T-helper 1 cell treated with Interleukin-12 subunit alpha and Interleukin-12 subunit beta and Interleukin-4 antibody, amounts not matched to agents 30 μg/mL and 1 μg/mL, for 36 hours (primary cell): ENCODE measurements around the gene ZNF629.
A peak's percentile ranks its signal among the peaks of the same experiment; 100 is the strongest.

Experiments
- H3K27ac Mint-ChIP-seq: one replicate; pipeline ENCODE4 v1.8.0; 2021; ENCODE audit warnings: mild to moderate bottlenecking, mixed read lengths
- H3K27me3 Mint-ChIP-seq: one replicate; pipeline ENCODE4 v1.8.0; 2021; ENCODE audit warnings: low read depth, mixed read lengths
- H3K36me3 Mint-ChIP-seq: one replicate; pipeline ENCODE4 v1.8.0; 2021; ENCODE audit warnings: low read depth, mixed read lengths
- H3K4me1 Mint-ChIP-seq: one replicate; pipeline ENCODE4 v1.8.0; 2021; ENCODE audit warnings: low read depth, mixed read lengths
- H3K4me3 Mint-ChIP-seq: one replicate; pipeline ENCODE4 v1.8.0; 2021; ENCODE audit warnings: mild to moderate bottlenecking, moderate library complexity, mixed read lengths
- H3K9me3 Mint-ChIP-seq: one replicate; pipeline ENCODE4 v1.8.0; 2021; ENCODE audit warnings: mixed read lengths

Gene ZNF629

DNA sequence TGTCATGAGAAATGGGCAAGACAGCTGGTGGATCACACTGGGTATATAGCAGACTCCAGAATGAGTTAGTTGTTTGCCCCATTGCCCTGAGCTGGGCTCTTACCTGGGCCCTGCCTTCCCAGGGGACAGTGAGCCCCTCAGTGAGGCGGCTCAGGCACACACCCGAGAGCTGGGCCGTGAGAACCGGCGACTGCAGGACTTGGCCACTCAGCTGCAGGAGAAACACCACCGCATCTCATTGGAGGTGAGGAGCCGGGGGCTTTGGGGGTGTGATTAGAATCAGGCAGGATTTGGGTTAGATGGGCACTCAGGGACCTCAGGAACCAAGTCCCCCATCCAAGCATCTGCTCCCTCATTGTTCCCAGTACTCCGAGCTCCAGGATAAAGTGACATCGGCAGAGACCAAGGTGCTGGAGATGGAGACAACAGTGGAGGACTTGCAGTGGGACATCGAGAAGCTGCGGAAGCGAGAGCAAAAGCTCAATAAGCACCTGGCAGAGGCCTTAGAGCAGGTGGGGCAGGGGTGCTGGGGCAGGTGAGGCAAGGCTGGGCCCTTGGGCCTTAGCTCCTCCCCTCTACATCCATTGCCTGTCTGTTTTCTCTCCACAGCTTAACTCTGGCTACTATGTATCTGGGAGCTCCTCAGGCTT is 22.1 kb downstream of the ZNF629 start:
- Mint-ChIP-seq H3K4me1 (peaks cover 22% of the 10 kb centered on the region), H3K27ac (no peak overlapping the region), H3K27me3 (no peaks in the 10 kb centered on the region), H3K9me3 (no peaks in the 10 kb centered on the region), H3K4me3 (no peak overlapping the region), H3K36me3 (peaks cover 32% of the 10 kb centered on the region)

DNA sequence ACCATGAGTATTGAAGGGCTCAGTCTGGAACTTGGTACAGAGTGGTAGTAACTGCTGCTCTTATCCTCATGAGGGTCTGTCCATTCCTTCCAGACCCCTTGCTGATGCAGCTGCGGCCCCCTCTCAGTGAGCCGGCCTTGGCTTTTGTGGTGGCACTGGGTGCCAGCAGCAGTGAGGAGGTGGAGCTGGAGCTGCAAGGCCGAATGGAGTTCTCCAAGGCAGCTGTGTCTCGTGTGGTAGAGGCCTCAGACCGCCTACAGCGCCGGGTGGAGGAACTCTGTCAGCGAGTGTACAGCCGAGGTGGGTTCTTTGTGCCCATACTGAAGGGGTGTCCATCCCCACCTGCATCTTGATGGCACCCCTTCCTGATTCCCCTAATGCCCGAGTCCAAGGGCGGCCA is 22.9 kb downstream of the ZNF629 start:
- Mint-ChIP-seq H3K27ac (no peak overlapping the region), H3K9me3 (no peaks in the 10 kb centered on the region), H3K36me3 (peaks cover 32% of the 10 kb centered on the region), H3K4me3 (peak overlapping the region; percentile 38), H3K4me1 (peaks cover 22% of the 10 kb centered on the region), H3K27me3 (no peaks in the 10 kb centered on the region)

DNA sequence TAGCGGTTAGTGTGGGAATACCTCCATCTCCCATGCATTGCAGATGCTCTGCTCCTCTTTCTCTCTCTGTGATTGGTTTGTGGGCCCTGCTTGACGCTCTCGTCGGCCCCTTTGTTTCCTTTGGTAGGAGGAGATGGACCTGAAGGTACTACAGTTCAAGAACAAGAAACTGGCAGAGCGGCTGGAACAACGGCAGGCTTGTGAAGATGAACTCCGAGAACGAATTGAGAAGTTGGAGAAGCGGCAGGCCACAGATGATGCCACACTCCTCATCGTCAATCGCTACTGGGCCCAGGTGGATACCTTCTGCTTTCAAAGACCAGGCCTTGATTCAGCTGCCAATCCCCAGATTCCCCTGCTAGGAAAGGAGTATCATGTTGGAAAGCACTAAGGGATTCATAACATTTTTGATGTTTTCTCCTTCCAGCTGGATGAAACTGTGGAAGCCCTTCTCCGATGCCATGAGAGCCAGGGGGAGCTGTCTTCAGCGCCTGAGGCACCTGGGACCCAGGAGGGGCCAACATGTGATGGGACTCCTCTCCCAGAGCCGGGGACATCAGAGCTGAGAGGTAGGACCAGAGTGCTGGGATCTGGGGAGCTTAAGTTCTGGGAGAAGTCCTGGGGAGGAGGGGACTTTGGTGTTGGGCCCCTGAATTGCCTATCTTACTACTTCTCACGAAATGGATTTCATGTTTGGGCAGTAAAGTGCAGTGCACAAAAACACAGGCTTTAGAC is 23.8 kb downstream of the ZNF629 start:
- Mint-ChIP-seq H3K27ac (peak overlapping the region; percentile 83), H3K4me3 (peak overlapping the region; percentile 86), H3K9me3 (no peaks in the 10 kb centered on the region), H3K27me3 (no peaks in the 10 kb centered on the region), H3K4me1 (peaks cover 22% of the 10 kb centered on the region), H3K36me3 (peaks cover 26% of the 10 kb centered on the region)

DNA sequence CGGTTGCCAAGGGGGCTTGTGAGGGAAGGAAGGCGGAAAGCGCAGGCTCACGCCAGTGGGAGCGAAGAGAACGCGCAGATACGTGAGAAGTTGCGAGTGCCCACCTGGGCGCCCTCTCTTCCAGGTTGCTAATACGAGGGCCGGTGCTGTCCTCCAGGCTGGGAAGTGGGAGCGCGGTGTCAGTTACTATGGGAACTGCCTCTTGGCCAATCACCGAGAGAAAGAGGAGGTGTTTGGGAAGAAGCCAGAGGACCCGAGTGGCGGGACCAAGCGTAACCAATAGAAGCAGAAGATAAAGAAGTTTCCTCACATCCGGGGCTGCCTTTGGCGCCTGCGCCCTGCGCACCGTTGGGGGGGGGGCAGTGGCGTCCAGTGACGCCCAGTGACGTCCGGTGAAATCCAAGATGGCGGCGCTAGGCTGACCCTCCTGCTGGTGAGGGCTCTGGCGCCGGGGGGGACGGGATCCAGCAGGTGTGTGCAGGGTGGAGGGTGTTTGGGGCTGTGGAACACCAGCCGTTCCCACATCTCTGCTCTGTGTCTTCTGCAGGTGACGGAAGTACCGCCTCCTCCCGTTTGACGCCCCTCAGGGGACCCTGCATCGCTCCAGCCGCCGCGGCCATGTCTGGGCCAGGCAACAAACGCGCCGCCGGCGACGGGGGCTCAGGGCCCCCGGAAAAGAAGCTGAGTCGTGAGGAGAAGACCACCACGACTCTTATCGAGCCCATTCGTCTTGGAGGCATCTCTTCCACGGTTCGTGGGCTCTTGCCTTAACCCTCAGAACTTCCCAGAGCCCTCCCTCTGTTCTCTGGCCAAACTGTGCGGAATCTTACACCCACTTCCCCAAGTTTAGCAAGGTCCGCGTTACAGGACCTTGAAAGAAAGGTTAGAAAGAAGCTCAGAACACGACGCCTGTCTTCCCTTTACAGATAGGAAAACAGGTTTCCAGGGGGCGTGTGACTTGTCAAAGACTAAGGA is 24.8 kb downstream of the ZNF629 start, which contains the start of the genes CFAP119 and RNF40:
TSS of gene CFAP119 (minus strand) at position 135 of the 975 bp plus-strand sequence. CDS start 314 bp downstream, outside the sequence.
TSS of gene RNF40 (plus strand) at position 395 of the 975 bp plus-strand sequence. CDS start at position 619, 224 bp downstream.
- Mint-ChIP-seq H3K27me3 (no peaks in the 10 kb centered on the region), H3K36me3 (peaks cover 23% of the 10 kb centered on the region), H3K4me3 (peak within 1 kb of the TSS; percentile 86), H3K4me1 (peaks cover 22% of the 10 kb centered on the region), H3K9me3 (no peaks in the 10 kb centered on the region), H3K27ac (peak within 1 kb of the TSS; percentile 83)

DNA sequence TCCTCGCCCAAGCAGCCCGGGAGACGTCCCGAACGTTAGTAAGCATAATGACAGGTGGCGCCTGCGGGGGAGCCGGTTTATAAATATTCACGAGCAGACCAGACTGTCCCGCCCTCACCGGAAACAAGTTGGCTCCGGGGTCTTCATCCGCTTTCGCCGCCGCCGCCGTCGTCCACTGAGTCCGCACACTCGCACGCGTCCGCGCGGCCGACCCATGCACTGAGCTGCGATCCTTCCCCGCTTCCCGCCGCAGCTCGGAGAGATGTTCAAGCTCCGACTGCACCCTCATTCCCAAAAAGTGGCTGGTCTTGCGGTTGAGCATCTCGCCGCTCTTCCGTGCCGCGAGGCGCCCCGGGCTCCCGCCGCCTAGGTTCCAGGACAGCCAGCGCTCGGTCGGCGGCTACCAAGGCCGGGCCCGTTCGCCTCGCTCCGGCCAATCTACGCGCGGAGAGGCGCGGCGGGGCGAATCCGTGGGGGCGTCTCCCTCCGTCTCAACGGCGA is 25.5 kb downstream of the ZNF629 start:
- Mint-ChIP-seq H3K36me3 (peaks cover 17% of the 10 kb centered on the region), H3K4me1 (peaks cover 22% of the 10 kb centered on the region), H3K27ac (peak overlapping the region; percentile 83), H3K27me3 (no peaks in the 10 kb centered on the region), H3K9me3 (no peaks in the 10 kb centered on the region), H3K4me3 (peak overlapping the region; percentile 86)

DNA sequence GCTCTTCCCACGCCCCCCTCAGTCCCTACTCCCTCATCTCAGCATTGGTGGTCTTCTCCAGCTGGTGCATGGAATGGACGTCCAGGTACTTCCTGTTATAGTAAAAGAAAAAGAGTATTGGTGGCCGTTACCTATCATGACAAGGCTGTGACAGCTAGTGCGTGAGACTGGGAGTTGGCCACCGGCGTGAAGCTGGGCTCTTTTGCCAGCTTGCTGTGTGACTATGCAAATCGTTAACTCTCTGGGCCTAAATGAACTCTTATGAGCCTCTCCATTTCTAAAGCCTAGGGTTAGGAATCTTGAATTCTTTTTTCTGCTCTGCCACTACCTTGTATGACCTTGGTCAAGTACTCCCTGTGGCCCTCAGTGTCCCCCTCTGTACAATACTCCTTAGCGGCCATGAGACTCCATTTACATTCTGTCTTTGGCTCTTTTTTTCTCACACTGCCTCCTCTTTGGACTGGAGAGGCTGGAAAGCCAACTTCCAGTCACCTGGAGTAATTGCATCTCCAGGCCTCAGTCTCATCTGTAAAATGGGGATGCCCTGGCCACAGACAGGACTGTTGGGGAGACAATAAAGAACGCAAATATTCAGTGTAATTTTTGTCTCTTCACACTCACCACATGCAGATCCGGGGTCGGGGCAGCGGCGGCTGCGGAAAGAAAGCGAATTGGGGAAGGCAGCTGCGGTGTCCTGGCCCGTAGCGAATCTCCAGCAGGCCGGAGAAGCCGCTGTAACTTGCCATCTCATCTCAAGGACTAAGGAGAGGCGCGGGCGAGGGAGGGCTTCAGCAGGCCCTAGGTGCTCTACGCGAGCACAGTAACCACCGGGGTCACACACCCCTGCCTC is 26.2 kb downstream of the ZNF629 start:
- peak overlapping the region; percentile 86 for H3K4me3 Mint-ChIP-seq
- H3K9me3 Mint-ChIP-seq: no peaks in the 10 kb centered on the region
- peaks cover 22% of the 10 kb centered on the region for H3K4me1 Mint-ChIP-seq
- H3K27me3 Mint-ChIP-seq: no peaks in the 10 kb centered on the region
- H3K36me3 Mint-ChIP-seq: peaks cover 12% of the 10 kb centered on the region
- peak overlapping the region; percentile 77 for H3K27ac Mint-ChIP-seq

DNA sequence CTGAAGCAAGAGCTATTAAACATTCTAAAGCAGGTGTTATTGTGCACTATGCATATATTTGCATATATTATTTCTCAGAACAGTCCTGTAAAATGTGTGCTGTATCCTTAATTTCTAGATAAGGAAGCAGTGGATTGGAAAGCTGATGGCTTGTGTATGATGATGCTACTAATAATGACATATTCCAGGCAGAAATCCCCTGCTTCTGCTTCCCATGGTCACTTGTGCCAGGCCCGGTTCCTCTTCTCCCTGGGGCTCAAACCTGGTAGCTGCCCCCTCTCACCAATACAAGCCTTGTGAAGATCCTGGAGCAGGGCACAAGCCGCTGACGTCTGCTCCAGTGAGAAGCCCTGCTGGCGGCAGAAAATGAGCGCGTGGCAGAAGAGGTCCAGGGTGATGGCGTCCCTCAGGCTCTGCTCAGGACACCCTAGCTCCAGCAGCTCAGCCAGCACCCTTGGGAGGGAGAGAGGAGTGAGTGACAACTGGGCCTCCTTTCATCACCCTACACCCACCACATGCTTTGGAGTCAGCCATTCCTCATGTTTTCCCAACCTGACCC is 26.9 kb downstream of the ZNF629 start:
- Mint-ChIP-seq H3K36me3 (peaks cover 10% of the 10 kb centered on the region), H3K27ac (no peak overlapping the region), H3K4me1 (peaks cover 22% of the 10 kb centered on the region), H3K4me3 (peak overlapping the region; percentile 0), H3K9me3 (no peaks in the 10 kb centered on the region), H3K27me3 (no peaks in the 10 kb centered on the region)

DNA sequence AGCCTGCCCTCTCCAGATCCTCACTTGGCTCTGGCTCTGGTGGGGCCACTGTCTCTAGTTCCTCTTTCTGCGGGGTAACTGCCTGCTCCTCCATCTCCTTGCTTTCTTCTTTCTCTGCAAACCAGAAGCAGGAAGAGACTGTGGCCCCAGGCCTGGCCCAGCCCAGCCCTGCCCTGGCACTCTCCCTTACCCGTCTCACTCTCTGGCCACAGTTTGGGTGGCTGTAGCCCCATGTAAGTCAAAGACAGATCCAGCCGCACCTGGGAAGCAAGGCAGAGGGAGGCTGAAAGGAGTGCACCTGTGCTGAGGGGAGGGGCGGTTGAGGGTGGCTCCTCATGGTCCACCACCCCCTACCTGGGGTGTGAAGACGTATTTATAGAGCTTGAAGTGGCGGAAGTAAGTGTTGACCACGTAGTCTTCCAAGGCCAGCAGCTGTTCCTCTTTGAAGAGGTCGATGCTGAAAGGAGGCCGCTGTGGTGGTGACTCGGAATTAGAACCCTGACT is 28.0 kb downstream of the ZNF629 start:
- no peaks in the 10 kb centered on the region for H3K27me3 Mint-ChIP-seq
- peaks cover 22% of the 10 kb centered on the region for H3K4me1 Mint-ChIP-seq
- H3K9me3 Mint-ChIP-seq: no peaks in the 10 kb centered on the region
- peaks cover 7% of the 10 kb centered on the region for H3K36me3 Mint-ChIP-seq
- no peak overlapping the region for H3K27ac Mint-ChIP-seq
- no peak overlapping the region for H3K4me3 Mint-ChIP-seq

DNA sequence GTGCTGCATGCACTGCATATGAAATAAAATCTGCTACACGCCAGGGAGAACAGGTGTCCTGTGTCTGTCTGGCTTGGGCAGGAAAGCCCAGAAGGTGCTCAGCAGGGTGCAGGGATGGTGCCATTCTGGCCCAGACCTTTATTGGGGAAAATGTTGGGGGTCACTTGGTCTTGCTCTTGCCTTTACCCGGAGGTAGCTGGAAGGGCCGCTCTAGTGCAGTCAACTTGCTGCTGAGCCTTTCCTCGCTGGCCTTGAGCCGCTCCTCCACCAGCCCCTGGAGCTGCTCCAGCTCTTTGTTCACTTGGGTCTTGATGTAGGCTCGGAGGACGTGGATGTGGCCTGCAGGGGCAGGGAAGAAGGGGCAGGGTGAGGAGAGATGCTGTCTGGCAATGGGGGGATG is 29.7 kb downstream of the ZNF629 start:
- Mint-ChIP-seq H3K36me3 (peaks cover 8% of the 10 kb centered on the region), H3K27me3 (no peaks in the 10 kb centered on the region), H3K9me3 (no peaks in the 10 kb centered on the region), H3K4me3 (no peak overlapping the region), H3K27ac (no peak overlapping the region), H3K4me1 (peaks cover 8% of the 10 kb centered on the region)

DNA sequence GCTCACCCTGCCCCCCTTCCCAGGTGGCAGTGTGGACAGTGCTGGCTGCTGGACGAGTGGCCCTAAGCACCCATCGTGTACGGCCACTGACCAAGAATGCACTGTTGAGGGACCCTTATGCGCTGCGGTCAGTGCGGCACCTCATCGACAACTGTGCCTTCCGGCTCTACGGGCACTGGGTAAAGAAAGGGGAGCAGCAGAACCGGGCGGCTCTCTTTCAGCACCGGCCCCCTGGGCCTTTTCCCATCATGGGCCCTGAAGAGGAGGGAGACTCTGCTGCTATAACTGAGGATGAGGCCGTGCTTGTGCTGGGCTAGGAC is 30.3 kb downstream of the ZNF629 start:
- Mint-ChIP-seq H3K9me3 (no peaks in the 10 kb centered on the region), H3K27me3 (no peaks in the 10 kb centered on the region), H3K4me1 (peaks cover 8% of the 10 kb centered on the region), H3K4me3 (no peak overlapping the region), H3K36me3 (peaks cover 8% of the 10 kb centered on the region), H3K27ac (peak overlapping the region; percentile 67)

DNA sequence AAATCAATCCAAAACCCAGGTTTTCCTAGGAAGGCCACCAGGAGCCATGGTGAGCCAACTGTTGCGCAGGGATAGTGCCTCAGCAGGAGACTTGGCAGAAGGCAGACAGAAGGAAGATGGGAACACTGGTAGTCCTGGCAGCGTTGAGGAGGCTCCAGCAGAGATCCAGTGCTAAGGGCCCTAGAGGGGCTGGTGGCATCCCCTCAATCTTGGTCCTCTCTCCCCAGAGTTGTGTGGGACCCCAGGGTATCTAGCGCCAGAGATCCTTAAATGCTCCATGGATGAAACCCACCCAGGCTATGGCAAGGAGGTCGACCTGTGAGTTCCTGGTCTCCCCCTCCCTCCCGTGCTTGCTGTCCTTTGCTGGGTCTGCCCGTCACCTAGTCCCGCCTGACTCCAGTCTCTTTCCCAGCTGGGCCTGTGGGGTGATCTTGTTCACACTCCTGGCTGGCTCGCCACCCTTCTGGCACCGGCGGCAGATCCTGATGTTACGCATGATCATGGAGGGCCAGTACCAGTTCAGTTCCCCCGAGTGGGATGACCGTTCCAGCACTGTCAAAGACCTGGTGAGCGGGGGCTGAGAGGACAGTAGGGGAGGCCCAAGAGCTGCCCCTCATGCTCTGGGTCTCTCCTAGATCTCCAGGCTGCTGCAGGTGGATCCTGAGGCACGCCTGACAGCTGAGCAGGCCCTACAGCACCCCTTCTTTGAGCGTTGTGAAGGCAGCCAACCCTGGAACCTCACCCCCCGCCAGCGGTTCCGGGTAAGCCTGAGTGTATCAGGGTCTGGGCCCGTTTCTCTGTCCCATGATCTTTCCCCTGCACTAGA is 30.8 kb downstream of the ZNF629 start:
- peaks cover 13% of the 10 kb centered on the region for H3K36me3 Mint-ChIP-seq
- no peaks in the 10 kb centered on the region for H3K27me3 Mint-ChIP-seq
- H3K27ac Mint-ChIP-seq: peak overlapping the region; percentile 67
- H3K9me3 Mint-ChIP-seq: no peaks in the 10 kb centered on the region
- H3K4me3 Mint-ChIP-seq: no peak overlapping the region
- H3K4me1 Mint-ChIP-seq: peaks cover 12% of the 10 kb centered on the region

DNA sequence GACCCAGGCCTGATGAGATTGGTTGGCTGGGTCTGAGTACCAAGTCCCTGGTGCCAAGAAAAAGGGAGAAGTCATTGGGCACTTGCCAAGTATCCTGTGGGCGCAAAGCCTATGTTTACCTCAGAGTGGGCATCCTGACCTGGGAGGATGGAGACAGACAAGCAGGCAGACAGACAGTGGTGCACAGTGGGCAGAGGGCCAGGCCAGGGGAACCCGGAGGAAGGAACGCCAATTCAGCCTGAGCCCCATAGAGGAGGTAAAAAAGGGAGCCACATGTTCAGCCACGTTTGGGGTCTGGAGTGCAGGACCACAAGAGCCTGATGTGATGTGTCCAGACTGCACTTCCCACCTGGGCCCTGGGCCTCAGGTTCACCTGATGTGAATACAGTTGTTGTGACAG is 33.4 kb downstream of the ZNF629 start:
- Mint-ChIP-seq H3K27ac (no peak overlapping the region), H3K4me1 (peaks cover 12% of the 10 kb centered on the region), H3K27me3 (no peaks in the 10 kb centered on the region), H3K9me3 (no peaks in the 10 kb centered on the region), H3K36me3 (peaks cover 15% of the 10 kb centered on the region), H3K4me3 (no peak overlapping the region)
